ENCODE results near the gene ZNF254. TPM values are rescaled to one million over a fixed set of nuclear protein-coding genes. Genes with fewer than 3 reads are reported as not detected.

Gene ZNF254
- total RNA-seq, 1 donor from 2014 or later, result 28.8 TPM

- Mint-ChIP-seq H3K27me3 (no peaks in the 10 kb centered on the region), H3K4me3 (no peak overlapping the region), H3K9me3 (no peaks in the 10 kb centered on the region), H3K4me1 (no peaks in the 10 kb centered on the region), H3K27ac (no peak overlapping the region), H3K36me3 (ENCODE audit: low read depth) (peaks cover 77% of the 10 kb centered on the region)
- ATAC-seq (ENCODE audit: low read depth) (no peak), DNase-seq (no peak)
- POLR2A ChIA-PET, result no interaction called here
- CTCF ChIA-PET, result no interaction called here
- TF ChIP-seq CTCF (IDR thresholded peaks at IDR 0.05), result no peak
- intact Hi-C loops (cut with micrococcal nuclease), result no loop called here
Measured at GRCh38 chr19:24055548-24055947, 31.4 kb upstream of the ZNF254 start.

- POLR2A ChIA-PET, result no interaction called here
- Mint-ChIP-seq H3K4me1 (no peaks in the 10 kb centered on the region), H3K9me3 (no peaks in the 10 kb centered on the region), H3K27me3 (no peaks in the 10 kb centered on the region), H3K27ac (no peak overlapping the region), H3K36me3 (ENCODE audit: low read depth) (peaks cover 64% of the 10 kb centered on the region), H3K4me3 (no peak overlapping the region)
- ATAC-seq (ENCODE audit: low read depth) (no peak), DNase-seq (no peak)
- TF ChIP-seq CTCF (IDR thresholded peaks at IDR 0.05), result no peak
- intact Hi-C loops (cut with micrococcal nuclease), result no loop called here
- CTCF ChIA-PET, result no interaction called here
Measured at GRCh38 chr19:24057144-24057543, 29.8 kb upstream of the ZNF254 start.

- Mint-ChIP-seq H3K4me1 (no peaks in the 10 kb centered on the region), H3K9me3 (no peaks in the 10 kb centered on the region), H3K27ac (no peak overlapping the region), H3K36me3 (ENCODE audit: low read depth) (peaks cover 40% of the 10 kb centered on the region), H3K4me3 (no peak overlapping the region), H3K27me3 (no peaks in the 10 kb centered on the region)
- no peak for TF ChIP-seq CTCF (IDR thresholded peaks at IDR 0.05)
- POLR2A ChIA-PET, result no interaction called here
- ATAC-seq (ENCODE audit: low read depth), result no peak
- CTCF ChIA-PET, result no interaction called here
- DNase-seq, result no peak
- intact Hi-C loops (cut with micrococcal nuclease), result no loop called here
Measured at GRCh38 chr19:24059563-24060295, 27.3 kb upstream of the ZNF254 start.

- Mint-ChIP-seq H3K27me3 (no peaks in the 10 kb centered on the region), H3K9me3 (no peaks in the 10 kb centered on the region), H3K36me3 (ENCODE audit: low read depth) (peaks cover 41% of the 10 kb centered on the region), H3K4me3 (no peak overlapping the region), H3K27ac (no peak overlapping the region), H3K4me1 (no peaks in the 10 kb centered on the region)
- intact Hi-C loops (cut with micrococcal nuclease), result no loop called here
- ATAC-seq (ENCODE audit: low read depth), result no peak
- ChIA-PET CTCF (no interaction called here), POLR2A (no interaction called here)
- no peak for DNase-seq
- TF ChIP-seq CTCF (IDR thresholded peaks at IDR 0.05), result no peak
Measured at GRCh38 chr19:24060687-24061356, 26.2 kb upstream of the ZNF254 start.

GRCh38 chr19:24062190-24062589, 24.8 kb upstream of the ZNF254 start:
- CTCF ChIA-PET, result no interaction called here
- intact Hi-C loops (cut with micrococcal nuclease), result no loop called here
- DNase-seq (no peak), ATAC-seq (ENCODE audit: low read depth) (no peak)
- Mint-ChIP-seq H3K27me3 (no peaks in the 10 kb centered on the region), H3K9me3 (no peaks in the 10 kb centered on the region), H3K4me3 (no peak overlapping the region), H3K36me3 (ENCODE audit: low read depth) (peaks cover 39% of the 10 kb centered on the region), H3K4me1 (no peaks in the 10 kb centered on the region), H3K27ac (no peak overlapping the region)
- POLR2A ChIA-PET, result interaction anchor here (0.6 kb wide), 1 partner anchor 31 kb away, joined by 5 read pairs; no protein-coding TSS in a partner anchor
- no peak for TF ChIP-seq CTCF (IDR thresholded peaks at IDR 0.05)
